Measurements from ENCODE around the gene IRS4.

IRS4 gene

DNA sequence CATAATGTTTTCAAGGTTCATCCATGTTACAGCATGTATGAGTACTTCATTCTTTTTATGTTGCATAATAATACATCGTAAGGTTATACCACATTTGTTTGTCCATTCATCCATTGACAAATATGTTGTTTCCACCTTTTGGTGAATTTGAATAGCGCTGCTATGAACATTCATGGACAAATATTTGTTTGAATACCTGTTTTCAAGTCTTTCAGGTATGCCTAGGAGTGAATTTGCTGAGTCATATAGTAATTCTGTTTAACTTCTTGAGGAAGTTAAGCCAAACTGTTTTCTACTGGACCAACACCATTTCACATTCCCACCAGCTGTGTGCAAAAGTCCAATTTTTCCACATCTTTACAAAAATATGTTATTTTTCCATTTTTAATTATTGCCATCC is 31.5 kb downstream of the IRS4 start:
- Mint-ChIP-seq H3K4me1 (ENCODE audit: low read depth) (no peaks in the 10 kb centered on the region), H3K27ac (no peak overlapping the region), H3K36me3 (ENCODE audit: low read depth) (no peaks in the 10 kb centered on the region), H3K9me3 (no peaks in the 10 kb centered on the region), H3K27me3 (ENCODE audit: low read depth) (no peaks in the 10 kb centered on the region), H3K4me3 (no peak overlapping the region)
- no peak for DNase-seq (ENCODE audit: low spot score)

DNA sequence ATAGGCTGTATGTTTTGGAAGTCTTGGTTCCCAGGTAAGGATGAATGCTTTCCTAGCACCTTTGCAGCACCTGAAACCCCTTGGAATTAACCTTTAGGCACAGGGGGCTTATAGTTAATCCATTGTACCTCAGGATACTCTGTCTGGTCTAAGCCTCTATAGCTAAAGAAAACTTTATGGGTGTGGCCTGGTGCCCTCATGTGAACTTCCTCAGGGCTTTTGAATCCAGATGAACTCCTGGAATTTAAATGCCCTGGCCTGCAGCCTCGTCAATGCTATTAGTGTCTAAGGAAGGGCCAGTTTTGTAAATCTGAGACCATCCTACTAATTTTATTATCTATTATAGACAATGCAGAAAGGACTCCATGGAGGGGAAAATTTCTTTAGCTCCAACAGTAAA is 33.8 kb downstream of the IRS4 start:
- H3K4me1 Mint-ChIP-seq (ENCODE audit: low read depth): no peaks in the 10 kb centered on the region

DNA sequence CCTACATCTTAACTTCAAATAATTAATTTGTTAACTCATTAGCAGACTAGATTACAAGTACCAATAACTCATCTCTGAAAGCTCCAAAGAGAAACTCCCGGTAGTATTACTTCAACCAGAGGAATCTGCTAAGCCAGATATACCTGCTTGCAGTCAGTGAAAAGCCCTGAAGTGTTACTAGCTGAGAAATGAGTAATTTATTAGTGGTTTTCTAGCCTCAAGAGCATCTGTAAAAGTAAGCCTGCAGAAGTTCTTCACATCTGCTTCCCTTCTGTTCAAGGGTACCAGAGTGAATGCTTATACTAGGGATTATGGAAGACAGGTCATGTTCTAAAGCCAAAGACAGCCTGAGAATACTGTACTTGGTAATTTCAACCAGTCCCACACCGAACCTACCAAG is 34.7 kb downstream of the IRS4 start:
- Mint-ChIP-seq H3K36me3 (ENCODE audit: low read depth) (no peaks in the 10 kb centered on the region), H3K27me3 (ENCODE audit: low read depth) (no peaks in the 10 kb centered on the region), H3K4me3 (no peak overlapping the region), H3K27ac (no peak overlapping the region), H3K9me3 (no peaks in the 10 kb centered on the region), H3K4me1 (ENCODE audit: low read depth) (no peaks in the 10 kb centered on the region)
- DNase-seq (ENCODE audit: low spot score): no peak

More for the DNA sequence above, 33.8 kb downstream of the IRS4 start:
- DNase-seq (ENCODE audit: low spot score): no peak
- Mint-ChIP-seq H3K36me3 (ENCODE audit: low read depth) (no peaks in the 10 kb centered on the region), H3K9me3 (no peaks in the 10 kb centered on the region), H3K27me3 (ENCODE audit: low read depth) (no peaks in the 10 kb centered on the region), H3K27ac (no peak overlapping the region), H3K4me3 (no peak overlapping the region)

DNA sequence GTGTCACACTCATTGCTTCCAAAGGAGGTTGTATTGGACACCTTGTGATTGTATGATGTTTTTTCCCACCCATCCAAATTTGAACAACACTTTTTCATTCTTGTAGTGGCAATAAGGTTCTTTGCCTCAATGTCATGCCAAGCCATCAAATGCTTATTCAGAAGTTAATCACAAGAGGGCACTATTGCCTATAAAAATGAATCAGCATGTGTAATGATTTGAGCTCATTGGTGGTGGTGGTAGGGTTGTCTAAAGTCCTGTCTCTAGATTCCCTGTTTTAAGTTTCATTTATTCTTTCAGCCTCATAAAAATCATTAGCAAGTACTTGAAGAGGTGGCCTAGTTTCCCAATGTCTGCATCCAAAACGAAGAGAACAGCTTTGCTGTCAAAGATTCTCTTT is 37.0 kb downstream of the IRS4 start:
- Mint-ChIP-seq H3K27me3 (ENCODE audit: low read depth) (no peaks in the 10 kb centered on the region), H3K9me3 (no peaks in the 10 kb centered on the region), H3K27ac (no peak overlapping the region), H3K4me1 (ENCODE audit: low read depth) (no peaks in the 10 kb centered on the region), H3K36me3 (ENCODE audit: low read depth) (no peaks in the 10 kb centered on the region), H3K4me3 (no peak overlapping the region)
- no peak for DNase-seq (ENCODE audit: low spot score)

DNA sequence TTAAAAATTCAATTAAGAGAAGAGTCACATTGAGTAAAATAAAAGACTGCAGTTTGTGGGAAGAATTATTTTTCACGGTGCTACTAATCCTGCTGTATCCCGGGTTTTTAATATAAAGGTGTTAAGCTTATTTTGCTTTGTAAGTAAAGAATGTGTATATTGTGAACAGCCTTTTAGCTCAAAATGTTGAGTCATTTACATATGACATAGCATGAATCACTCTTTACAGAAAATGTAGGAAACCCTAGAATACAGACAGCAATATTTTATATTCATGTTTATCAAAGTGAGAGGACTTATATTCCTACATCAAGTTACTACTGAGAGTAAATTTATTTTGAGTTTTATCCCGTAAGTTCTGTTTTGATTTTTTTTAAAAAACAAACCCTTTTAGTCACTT is 39.7 kb downstream of the IRS4 start:
- Mint-ChIP-seq H3K4me3 (no peak overlapping the region), H3K27me3 (ENCODE audit: low read depth) (no peaks in the 10 kb centered on the region), H3K27ac (no peak overlapping the region), H3K4me1 (ENCODE audit: low read depth) (no peaks in the 10 kb centered on the region), H3K9me3 (no peaks in the 10 kb centered on the region), H3K36me3 (ENCODE audit: low read depth) (no peaks in the 10 kb centered on the region)
- no peak for DNase-seq (ENCODE audit: low spot score)

Data from T-helper 2 cell treated with Interferon-gamma antibody and Interleukin-4, amounts not matched to agents 5 μg/mL and 100 μg/mL, for 36 hours (primary cell).